ENCODE data around the gene NGB.

- TF ChIP-seq CTCF (IDR thresholded peaks at IDR 0.05; ENCODE audit: poor library complexity) (no peak), EZH2phosphoT487 (IDR thresholded peaks at IDR 0.05; ENCODE audit: low read depth, severe bottlenecking, unreplicated experiment) (no peak), EZH2 (IDR thresholded peaks at IDR 0.05; ENCODE audit: borderline replicate concordance) (peak; percentile 75)
Measured at GRCh38 chr14:77270361-77271112, 469 bp downstream of the NGB start.
